Panc1 (cell line): ENCODE data around the gene POSTN. TPM values are rescaled to one million over a fixed set of nuclear protein-coding genes. Genes with fewer than 3 reads are reported as not detected.

Experiments
- ATAC-seq: fragments of 200-7000 bp; cut with Tn5 transposase; 2 replicates; pipeline ENCODE4 v1.9.1; 2020; ENCODE audit warnings: mild to moderate bottlenecking, moderate library complexity
- BruUV-seq: library from RNA; stranded (reverse); fragments of 400-500 nt; replicated peaks from 2 replicates; lab custom pipeline; 2021; lab: Mats Ljungman, UMichigan
- CTCF ChIA-PET: fragments of 300-600 bp; sonication (Branson Sonifier 250); formaldehyde crosslinking; loops from one replicate; lab custom pipeline; 2022; ENCODE audit warnings: antibody characterized with exemption; lab: Charles Lee
- POLR2A ChIA-PET: fragments of 300-600 bp; sonication (Branson Sonifier 250); formaldehyde crosslinking; loops from one replicate; lab custom pipeline; 2022; ENCODE audit warnings: antibody characterized with exemption; lab: Charles Lee
- DNase-seq: peaks from one replicate; pipeline ENCODE4 v3.0.0-alpha.2; 2010; ENCODE audit warnings: low read depth, low spot score
- H3K27ac ChIP-seq: 2 replicates; pipeline ENCODE4 v1.5.1; 2011; ENCODE audit warnings: mild to moderate bottlenecking, low read length, inconsistent platforms
- H3K27me3 ChIP-seq: fragments of 200-500 bp; sonication (Bioruptor generic); 2 replicates; pipeline ENCODE4 v1.6.0; 2014; ENCODE audit warnings: low read length, inconsistent platforms; ENCODE audit not compliant: control insufficient read depth, insufficient read depth
- H3K36me3 ChIP-seq: fragments of 200-500 bp; sonication (Bioruptor generic); 2 replicates; pipeline ENCODE4 v1.5.1; 2014; ENCODE audit warnings: inconsistent platforms, mild to moderate bottlenecking, low read length, moderate library complexity; ENCODE audit not compliant: control insufficient read depth, insufficient read depth
- H3K4me1 ChIP-seq: 2 replicates; pipeline ENCODE4 v1.5.1; 2011; ENCODE audit warnings: inconsistent platforms, mild to moderate bottlenecking, low read length, moderate library complexity; ENCODE audit not compliant: control insufficient read depth, insufficient read depth
- H3K4me3 ChIP-seq, 2 experiments: 2 replicates each; pipeline ENCODE4 v1.5.1; 2011 to 2012; ENCODE audit warnings: low read depth in 2 of 2, low read length in 2 of 2, mild to moderate bottlenecking in 2 of 2, inconsistent platforms in 1 of 2, moderate library complexity in 1 of 2
- H3K9me3 ChIP-seq: fragments of 200-500 bp; sonication (Bioruptor generic); 2 replicates; pipeline ENCODE4 v1.5.1; 2014; ENCODE audit warnings: low read depth, mild to moderate bottlenecking, inconsistent platforms, low read length, moderate library complexity; ENCODE audit not compliant: control insufficient read depth, insufficient read depth
- CTCF ChIP-seq: fragments of 450-650 bp; IDR thresholded peaks from 2 replicates; pipeline ENCODE4 v1.5.1; 2017; ENCODE audit warnings: mild to moderate bottlenecking
- POLR2AphosphoS5 ChIP-seq: IDR thresholded peaks from 2 replicates; pipeline ENCODE4 v1.6.1; 2012; ENCODE audit warnings: mild to moderate bottlenecking, low read depth, low read length, moderate library complexity
- REST ChIP-seq, 2 experiments: IDR thresholded peaks; 2 replicates each; pipeline ENCODE4 v1.6.1; 2011 to 2012; ENCODE audit warnings: low read depth in 2 of 2, control low read depth in 1 of 2, low read length in 1 of 2, mild to moderate bottlenecking in 1 of 2, moderate library complexity in 1 of 2; ENCODE audit not compliant: insufficient read depth in 1 of 2
- SIN3A ChIP-seq: IDR thresholded peaks from 2 replicates; pipeline ENCODE4 v1.6.1; 2012; ENCODE audit warnings: low read depth, mild to moderate bottlenecking, low read length, moderate library complexity, borderline replicate concordance; ENCODE audit not compliant: insufficient read depth
- TCF7L2 ChIP-seq: IDR thresholded peaks from 2 replicates; pipeline ENCODE4 v1.6.1; 2011; ENCODE audit warnings: mild to moderate bottlenecking, low read depth, low read length, inconsistent platforms
- in situ Hi-C: cut with HindIII; loops from 2 replicates; pipeline ENCODE4 v1.10.0; 2016; ENCODE audit warnings: low sequenced_read_pairs, low pct_unique_long_range_greater_than_20kb
- intact Hi-C: fragments of 100-400 bp; cut with micrococcal nuclease; formaldehyde crosslinking; loops from one replicate; pipeline ENCODE4 v1.10.0; 2022; ENCODE audit not compliant: unreplicated experiment
- total RNA-seq: library from RNA; stranded (reverse); gene quantifications from one replicate; pipeline ENCODE4 v1.2.1, GENCODE V29; 2021; ENCODE audit not compliant: unreplicated experiment

Gene POSTN
- total RNA-seq, 1 experiment from 2014 or later = 0.08 TPM

GRCh38 chr13:37613236-37613635 is 14.7 kb upstream of the POSTN start:
- no peak for DNase-seq
- no TSS peak for BruUV-seq
- in situ Hi-C loops (no loop called here), intact Hi-C loops (no loop called here)
- Histone ChIP-seq H3K4me3 (no peak overlapping the region), H3K4me1 (no peaks in the 10 kb centered on the region), H3K36me3 (no peaks in the 10 kb centered on the region), H3K27me3 (no peaks in the 10 kb centered on the region), H3K27ac (no peak overlapping the region), H3K9me3 (no peaks in the 10 kb centered on the region)
- TF ChIP-seq TCF7L2 = no peak
- TF ChIP-seq POLR2AphosphoS5 = no peak
- no peak for ATAC-seq
- ChIA-PET POLR2A (no interaction called here), CTCF (no interaction called here)

DNA sequence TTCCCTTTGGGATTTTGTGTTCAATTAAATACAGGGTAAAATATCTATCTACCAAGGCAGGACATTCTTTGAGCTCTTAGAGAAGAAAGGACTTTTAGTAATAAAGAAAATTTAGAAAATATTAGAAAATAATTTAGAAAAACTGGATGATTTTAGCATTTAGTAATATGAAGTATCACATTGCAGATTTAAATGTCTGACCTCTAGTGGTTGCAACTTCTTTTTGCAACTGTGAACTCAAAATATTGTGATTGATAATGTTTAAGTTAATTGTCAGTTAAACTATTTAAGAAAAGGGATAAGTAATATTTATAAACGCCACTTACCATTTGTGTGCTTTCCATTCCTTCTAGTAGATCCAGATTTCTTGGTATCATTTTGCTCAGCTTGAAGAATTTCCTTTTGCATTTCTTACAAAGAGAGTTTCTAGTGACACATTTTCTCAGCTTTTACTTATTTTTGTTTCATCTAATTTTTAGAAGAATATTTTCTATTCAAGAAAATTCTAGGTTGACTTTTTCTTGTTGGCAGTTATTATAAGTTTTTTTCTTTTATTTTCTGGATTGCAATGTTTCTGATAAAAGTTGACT is 10.3 kb upstream of the POSTN start:
- CTCF ChIA-PET = no interaction called here
- DNase-seq (no peak), ATAC-seq (no peak)
- in situ Hi-C loops (no loop called here), intact Hi-C loops (loop anchor here (10.0 kb wide), 1 partner anchor 504 kb away; the partner anchor contains the start of gene CSNK1A1L)
- Histone ChIP-seq H3K27ac (no peak overlapping the region), H3K4me1 (no peaks in the 10 kb centered on the region), H3K27me3 (no peaks in the 10 kb centered on the region), H3K36me3 (no peaks in the 10 kb centered on the region), H3K9me3 (no peaks in the 10 kb centered on the region), H3K4me3 (no peak overlapping the region)
- POLR2A ChIA-PET = no interaction called here
- no peak for TF ChIP-seq SIN3A
- TF ChIP-seq CTCF = peak; percentile 15; the same call in 1 of the 2 replicates
- TF ChIP-seq POLR2AphosphoS5 = no peak
- TF ChIP-seq TCF7L2 = no peak
- TF ChIP-seq REST (IDR thresholded peaks at IDR 0.05; ENCODE audit: insufficient read depth in 1 of 2, low read depth in 2 of 2, low read length in 1 of 2) = no peak
- no TSS peak for BruUV-seq

- peak; percentile 38; the same call in 1 of the 2 replicates for TF ChIP-seq CTCF
- no peak for TF ChIP-seq SIN3A
- no peak for TF ChIP-seq TCF7L2
- no peak for TF ChIP-seq REST (IDR thresholded peaks at IDR 0.05; ENCODE audit: insufficient read depth in 1 of 2, low read depth in 2 of 2, low read length in 1 of 2)
- no peak for TF ChIP-seq POLR2AphosphoS5
- no peak for ATAC-seq
- POLR2A ChIA-PET = no interaction called here
Observed at GRCh38 chr13:37602733-37603381, 4.3 kb upstream of the POSTN start.

More at GRCh38 chr13:37602733-37603381, 4.3 kb upstream of the POSTN start:
- Histone ChIP-seq H3K9me3 (no peaks in the 10 kb centered on the region), H3K36me3 (no peaks in the 10 kb centered on the region), H3K27me3 (no peaks in the 10 kb centered on the region), H3K4me1 (no peaks in the 10 kb centered on the region), H3K4me3 (no peak overlapping the region), H3K27ac (no peak overlapping the region)
- CTCF ChIA-PET = no interaction called here
- in situ Hi-C loops (no loop called here), intact Hi-C loops (loop anchor here (2.0 to 10.0 kb wide), 2 partner anchors 498 to 528 kb away; partner anchors contain the start of gene CSNK1A1L)
- no peak for DNase-seq
- BruUV-seq = no TSS peak
